Measurements from ENCODE around the gene CNTNAP2. TPM values are rescaled to one million over a fixed set of nuclear protein-coding genes. Genes with fewer than 3 reads are reported as not detected.

CNTNAP2 gene
- polyA plus RNA-seq, 4 donors = 0.54 to 10.1 (median 2.6) TPM

DNA sequence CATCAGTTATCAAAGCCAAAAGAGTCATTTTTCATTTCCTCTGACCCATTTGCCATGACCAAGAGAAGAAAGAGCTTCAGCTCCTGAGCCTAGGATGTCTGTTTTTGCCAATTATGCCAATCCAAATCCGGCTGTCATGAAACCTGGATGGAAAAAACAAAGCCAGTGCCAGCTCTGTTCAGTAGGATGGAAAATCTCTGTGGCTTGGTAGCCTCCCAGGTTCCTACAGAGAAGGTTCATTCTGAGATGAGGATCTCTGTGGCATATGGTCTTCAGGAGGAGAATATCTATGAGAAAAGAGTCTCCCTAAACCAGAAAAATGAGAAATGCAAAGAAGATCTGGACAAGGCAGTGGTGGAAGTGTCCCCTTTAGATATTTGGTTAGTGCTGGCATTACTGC is 475.4 kb downstream of the CNTNAP2 start:
- Histone ChIP-seq H3K27me3 (ENCODE audit: control insufficient read depth in 3 of 3, insufficient read depth in 3 of 3, low read length in 3 of 3) (no peaks in the 10 kb centered on the region), H3K9me3 (ENCODE audit: control insufficient read depth in 2 of 2, insufficient read depth in 1 of 2, low read depth in 1 of 2, low read length in 1 of 2) (peaks cover 0 to 3% of the 10 kb centered on the region in 2 donors), H3K36me3 (ENCODE audit: control insufficient read depth in 3 of 3, insufficient read depth in 2 of 3, low read depth in 1 of 3, low read length in 3 of 3) (no peaks in the 10 kb centered on the region), H3K4me3 (ENCODE audit: low read depth in 1 of 3, low read length in 3 of 3) (no peak overlapping the region), H3K4me1 (ENCODE audit: control insufficient read depth in 3 of 3, insufficient read depth in 2 of 3, low read depth in 1 of 3, low read length in 2 of 3) (no peaks in the 10 kb centered on the region), H3K27ac (ENCODE audit: low read depth in 1 of 3, low read length in 2 of 3) (no peak overlapping the region)
- DNase-seq (no peak), FAIRE-seq (no peak)
- whole genome bisulfite sequencing, 3 donors = 56 to 59% (median 56%) methylated on average over 1 of the region's 1 CpG

DNA sequence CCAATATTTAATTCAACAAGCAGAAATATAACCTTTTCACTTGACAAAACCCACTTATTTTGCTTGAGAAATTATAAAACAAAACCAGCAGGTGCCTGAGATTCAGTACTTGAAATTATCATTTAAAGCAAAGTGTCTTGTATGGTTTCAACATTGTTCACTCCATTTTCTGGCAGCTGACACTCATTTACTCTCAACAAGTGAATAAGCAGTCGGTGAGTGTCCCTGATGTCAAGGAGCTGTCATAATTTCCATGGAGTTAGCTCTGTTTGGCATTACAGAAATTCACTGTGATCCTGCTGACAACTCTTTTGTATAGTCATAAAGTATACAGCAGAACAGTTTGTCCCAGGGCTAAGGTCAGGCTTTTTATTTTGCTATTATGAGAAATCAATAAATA is 490.0 kb downstream of the CNTNAP2 start:
- Histone ChIP-seq H3K4me1 (ENCODE audit: control insufficient read depth in 3 of 3, insufficient read depth in 2 of 3, low read depth in 1 of 3, low read length in 2 of 3) (no peaks in the 10 kb centered on the region), H3K4me3 (ENCODE audit: low read depth in 1 of 3, low read length in 3 of 3) (no peak overlapping the region), H3K36me3 (ENCODE audit: control insufficient read depth in 3 of 3, insufficient read depth in 2 of 3, low read depth in 1 of 3, low read length in 3 of 3) (no peaks in the 10 kb centered on the region), H3K9me3 (ENCODE audit: control insufficient read depth in 2 of 2, insufficient read depth in 1 of 2, low read depth in 1 of 2, low read length in 1 of 2) (no peaks in the 10 kb centered on the region), H3K27ac (ENCODE audit: low read depth in 1 of 3, low read length in 2 of 3) (no peak overlapping the region), H3K27me3 (ENCODE audit: control insufficient read depth in 3 of 3, insufficient read depth in 3 of 3, low read length in 3 of 3) (no peaks in the 10 kb centered on the region)
- DNase-seq = no peak
- FAIRE-seq = no peak
- WGBS, 3 donors = 80 to 93% (median 83%) methylated on average over 1 of the region's 1 CpG

DNA sequence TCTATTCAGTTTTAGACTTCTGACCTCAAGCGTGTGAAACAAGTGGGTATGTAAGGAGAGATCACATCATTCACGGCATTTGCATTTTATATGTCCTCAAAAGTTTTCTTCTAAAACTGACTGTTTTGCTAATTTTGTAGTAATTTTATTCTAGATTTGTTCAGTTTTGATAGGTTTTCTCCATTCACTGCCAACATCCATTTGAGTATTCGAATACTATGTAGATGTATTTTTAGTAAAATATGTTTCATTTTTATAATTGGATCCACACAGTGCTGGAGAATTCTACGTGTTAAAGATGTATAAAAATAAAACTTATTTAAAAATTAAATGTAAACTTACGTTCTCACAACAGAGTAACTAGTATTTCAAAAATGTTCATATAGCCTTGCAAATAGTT is 503.0 kb downstream of the CNTNAP2 start:
- FAIRE-seq (no peak), DNase-seq (no peak)
- Histone ChIP-seq H3K4me3 (ENCODE audit: low read depth in 1 of 3, low read length in 3 of 3) (no peak overlapping the region), H3K27ac (ENCODE audit: low read depth in 1 of 3, low read length in 2 of 3) (no peak overlapping the region), H3K27me3 (ENCODE audit: control insufficient read depth in 3 of 3, insufficient read depth in 3 of 3, low read length in 3 of 3) (no peaks in the 10 kb centered on the region), H3K4me1 (ENCODE audit: control insufficient read depth in 3 of 3, insufficient read depth in 2 of 3, low read depth in 1 of 3, low read length in 2 of 3) (no peaks in the 10 kb centered on the region), H3K9me3 (ENCODE audit: control insufficient read depth in 2 of 2, insufficient read depth in 1 of 2, low read depth in 1 of 2, low read length in 1 of 2) (no peaks in the 10 kb centered on the region), H3K36me3 (ENCODE audit: control insufficient read depth in 3 of 3, insufficient read depth in 2 of 3, low read depth in 1 of 3, low read length in 3 of 3) (no peaks in the 10 kb centered on the region)
- 67 to 77% (median 69%) methylated on average over 5 of the region's 5 CpGs for WGBS, 3 donors

DNA sequence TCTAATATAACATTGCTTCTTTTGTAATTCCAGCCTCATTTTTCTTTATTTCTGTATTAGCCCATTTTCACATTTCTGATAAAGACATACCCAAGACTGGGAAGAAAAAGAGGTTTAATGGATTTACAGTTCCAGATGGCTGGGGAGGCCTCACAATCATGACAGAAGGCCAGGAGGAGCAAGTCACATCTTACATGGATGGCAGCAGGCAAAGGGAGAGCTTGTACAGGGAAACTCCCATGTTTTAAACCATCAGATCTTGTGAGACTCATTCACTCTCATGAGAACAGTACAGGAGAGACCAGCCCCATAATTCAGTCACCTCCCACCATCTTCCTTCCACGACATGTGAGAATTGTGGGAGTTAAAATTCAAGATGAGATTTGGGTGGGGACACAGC is 510.3 kb downstream of the CNTNAP2 start:
- DNase-seq (no peak), FAIRE-seq (no peak)
- no peak overlapping the region for H3K27ac ChIP-seq (ENCODE audit: low read depth in 1 of 3, low read length in 2 of 3)
- no peaks in the 10 kb centered on the region for H3K9me3 ChIP-seq (ENCODE audit: control insufficient read depth in 2 of 2, insufficient read depth in 1 of 2, low read depth in 1 of 2, low read length in 1 of 2)
- H3K27me3 ChIP-seq (ENCODE audit: control insufficient read depth in 3 of 3, insufficient read depth in 3 of 3, low read length in 3 of 3) = no peaks in the 10 kb centered on the region
- 14 to 31% (median 19%) methylated on average over 1 of the region's 1 CpG for WGBS, 3 donors
- no peak overlapping the region for H3K4me3 ChIP-seq (ENCODE audit: low read depth in 1 of 3, low read length in 3 of 3)
- no peaks in the 10 kb centered on the region for H3K36me3 ChIP-seq (ENCODE audit: control insufficient read depth in 3 of 3, insufficient read depth in 2 of 3, low read depth in 1 of 3, low read length in 3 of 3)
- H3K4me1 ChIP-seq (ENCODE audit: control insufficient read depth in 3 of 3, insufficient read depth in 2 of 3, low read depth in 1 of 3, low read length in 2 of 3) = no peaks in the 10 kb centered on the region

DNA sequence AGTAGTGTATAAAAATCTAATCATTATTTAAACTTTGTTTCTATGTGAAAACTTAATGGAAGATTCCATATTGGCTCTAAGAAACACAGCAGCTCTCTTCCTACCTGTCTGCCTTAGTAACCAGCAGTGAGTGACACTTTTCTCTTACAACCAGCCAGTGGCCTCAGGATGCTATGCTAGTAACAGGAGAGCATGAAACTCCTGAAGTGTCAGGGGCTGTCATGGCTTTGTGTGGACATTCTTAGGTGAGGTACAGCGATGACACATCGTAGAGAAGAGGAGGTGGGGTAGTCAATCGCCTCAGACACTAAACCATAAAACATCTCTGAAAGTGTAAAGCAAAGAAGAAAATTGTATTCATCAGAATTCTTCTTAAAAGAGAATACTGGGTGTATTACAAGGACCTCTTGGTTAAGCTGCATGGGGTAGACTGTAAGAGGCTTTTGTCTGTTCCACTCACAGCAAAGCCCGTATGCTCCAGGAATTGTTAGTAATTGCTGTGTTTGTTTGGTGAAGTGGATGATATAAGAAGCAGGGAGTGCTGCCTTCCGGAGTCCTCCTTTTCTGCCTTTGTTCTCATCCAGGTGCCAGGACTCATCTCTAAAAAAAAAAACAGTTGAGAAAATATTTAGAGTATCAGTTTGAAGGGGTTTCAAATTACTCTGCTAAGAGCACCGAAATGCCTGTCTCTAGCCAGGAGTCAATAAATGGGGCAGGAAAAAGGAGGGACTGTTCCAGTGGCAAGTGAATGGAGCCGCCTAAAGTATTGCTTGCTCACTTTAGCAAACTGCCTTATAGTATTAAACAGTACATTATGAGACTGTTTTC is 518.8 kb downstream of the CNTNAP2 start:
- Histone ChIP-seq H3K27me3 (ENCODE audit: control insufficient read depth in 3 of 3, insufficient read depth in 3 of 3, low read length in 3 of 3) (no peaks in the 10 kb centered on the region), H3K36me3 (ENCODE audit: control insufficient read depth in 3 of 3, insufficient read depth in 2 of 3, low read depth in 1 of 3, low read length in 3 of 3) (no peaks in the 10 kb centered on the region), H3K9me3 (ENCODE audit: control insufficient read depth in 2 of 2, insufficient read depth in 1 of 2, low read depth in 1 of 2, low read length in 1 of 2) (no peaks in the 10 kb centered on the region), H3K27ac (ENCODE audit: low read depth in 1 of 3, low read length in 2 of 3) (no peak overlapping the region), H3K4me1 (ENCODE audit: control insufficient read depth in 3 of 3, insufficient read depth in 2 of 3, low read depth in 1 of 3, low read length in 2 of 3) (no peaks in the 10 kb centered on the region), H3K4me3 (ENCODE audit: low read depth in 1 of 3, low read length in 3 of 3) (no peak overlapping the region)
- DNase-seq (no peak), FAIRE-seq (no peak)
- 42 to 61% (median 44%) methylated on average over 7 of the region's 7 CpGs for WGBS, 3 donors

DNA sequence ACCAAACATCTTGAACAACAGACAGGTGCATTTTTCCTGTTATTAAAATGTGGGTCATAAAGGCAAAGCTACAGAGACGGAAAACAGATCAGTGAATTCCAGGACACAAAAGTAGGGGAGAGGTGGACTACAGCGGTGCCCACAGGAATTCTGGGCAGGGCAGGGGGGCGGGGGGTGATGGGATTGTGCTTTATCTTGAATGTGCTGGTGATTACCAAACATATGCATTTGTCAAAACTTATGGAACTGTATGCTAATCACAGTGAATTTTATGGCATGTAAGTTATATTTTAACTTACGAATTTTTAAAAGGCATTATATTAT is 519.4 kb downstream of the CNTNAP2 start:
- Histone ChIP-seq H3K4me1 (ENCODE audit: control insufficient read depth in 3 of 3, insufficient read depth in 2 of 3, low read depth in 1 of 3, low read length in 2 of 3) (no peaks in the 10 kb centered on the region), H3K36me3 (ENCODE audit: control insufficient read depth in 3 of 3, insufficient read depth in 2 of 3, low read depth in 1 of 3, low read length in 3 of 3) (no peaks in the 10 kb centered on the region), H3K27ac (ENCODE audit: low read depth in 1 of 3, low read length in 2 of 3) (no peak overlapping the region), H3K4me3 (ENCODE audit: low read depth in 1 of 3, low read length in 3 of 3) (no peak overlapping the region), H3K9me3 (ENCODE audit: control insufficient read depth in 2 of 2, insufficient read depth in 1 of 2, low read depth in 1 of 2, low read length in 1 of 2) (no peaks in the 10 kb centered on the region), H3K27me3 (ENCODE audit: control insufficient read depth in 3 of 3, insufficient read depth in 3 of 3, low read length in 3 of 3) (no peaks in the 10 kb centered on the region)
- no peak for FAIRE-seq
- 26 to 36% (median 34%) methylated on average over 4 of the region's 4 CpGs for WGBS, 3 donors
- DNase-seq = no peak

DNA sequence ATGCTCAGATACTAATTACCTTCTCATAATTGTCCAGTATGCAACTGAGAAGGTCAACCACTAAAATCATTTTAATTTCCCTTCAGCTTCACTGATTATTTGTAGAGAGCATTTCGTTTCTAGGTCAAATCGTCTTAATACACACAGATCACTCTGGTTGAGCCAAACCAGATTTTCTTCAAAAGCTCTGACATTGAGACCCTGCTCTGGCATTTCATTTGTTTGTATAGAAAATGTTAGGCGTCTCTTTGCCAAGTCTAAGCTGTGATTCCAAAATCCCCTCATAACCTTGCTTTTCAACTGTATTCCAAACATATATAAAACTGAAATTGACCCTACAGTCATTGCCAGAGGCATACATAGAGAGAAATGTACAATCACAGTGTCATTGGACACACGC is 520.0 kb downstream of the CNTNAP2 start:
- Histone ChIP-seq H3K27ac (ENCODE audit: low read depth in 1 of 3, low read length in 2 of 3) (no peak overlapping the region), H3K4me3 (ENCODE audit: low read depth in 1 of 3, low read length in 3 of 3) (no peak overlapping the region), H3K9me3 (ENCODE audit: control insufficient read depth in 2 of 2, insufficient read depth in 1 of 2, low read depth in 1 of 2, low read length in 1 of 2) (no peaks in the 10 kb centered on the region), H3K4me1 (ENCODE audit: control insufficient read depth in 3 of 3, insufficient read depth in 2 of 3, low read depth in 1 of 3, low read length in 2 of 3) (no peaks in the 10 kb centered on the region), H3K27me3 (ENCODE audit: control insufficient read depth in 3 of 3, insufficient read depth in 3 of 3, low read length in 3 of 3) (no peaks in the 10 kb centered on the region), H3K36me3 (ENCODE audit: control insufficient read depth in 3 of 3, insufficient read depth in 2 of 3, low read depth in 1 of 3, low read length in 3 of 3) (no peaks in the 10 kb centered on the region)
- DNase-seq (no peak), FAIRE-seq (no peak)
- WGBS, 3 donors = 47 to 53% (median 50%) methylated on average over 4 of the region's 4 CpGs

DNA sequence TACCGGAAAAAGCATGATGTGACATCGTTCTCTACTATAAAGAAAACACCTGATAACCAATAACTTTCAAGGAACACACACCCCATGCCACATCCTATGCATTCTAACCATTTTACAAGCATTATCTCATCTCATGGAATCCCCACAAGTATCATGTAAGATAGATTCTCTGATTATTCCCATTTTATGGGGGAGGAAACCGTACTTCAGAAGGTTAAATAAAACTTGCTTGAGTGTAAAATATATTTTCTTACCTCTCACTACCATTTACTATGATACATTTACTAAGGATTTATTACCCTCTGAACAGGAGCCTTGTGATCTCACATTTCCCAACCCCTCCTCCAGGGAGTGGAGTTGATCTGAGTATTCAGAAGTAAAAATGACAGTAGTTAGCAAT is 522.7 kb downstream of the CNTNAP2 start:
- no peaks in the 10 kb centered on the region for H3K4me1 ChIP-seq (ENCODE audit: control insufficient read depth in 3 of 3, insufficient read depth in 2 of 3, low read depth in 1 of 3, low read length in 2 of 3)
- no peaks in the 10 kb centered on the region for H3K27me3 ChIP-seq (ENCODE audit: control insufficient read depth in 3 of 3, insufficient read depth in 3 of 3, low read length in 3 of 3)
- no peaks in the 10 kb centered on the region for H3K36me3 ChIP-seq (ENCODE audit: control insufficient read depth in 3 of 3, insufficient read depth in 2 of 3, low read depth in 1 of 3, low read length in 3 of 3)
- no peak for FAIRE-seq
- H3K27ac ChIP-seq (ENCODE audit: low read depth in 1 of 3, low read length in 2 of 3) = no peak overlapping the region
- H3K4me3 ChIP-seq (ENCODE audit: low read depth in 1 of 3, low read length in 3 of 3) = no peak overlapping the region
- H3K9me3 ChIP-seq (ENCODE audit: control insufficient read depth in 2 of 2, insufficient read depth in 1 of 2, low read depth in 1 of 2, low read length in 1 of 2) = no peaks in the 10 kb centered on the region
- no peak for DNase-seq
- WGBS, 3 donors = 88 to 96% (median 92%) methylated on average over 3 of the region's 3 CpGs

DNA sequence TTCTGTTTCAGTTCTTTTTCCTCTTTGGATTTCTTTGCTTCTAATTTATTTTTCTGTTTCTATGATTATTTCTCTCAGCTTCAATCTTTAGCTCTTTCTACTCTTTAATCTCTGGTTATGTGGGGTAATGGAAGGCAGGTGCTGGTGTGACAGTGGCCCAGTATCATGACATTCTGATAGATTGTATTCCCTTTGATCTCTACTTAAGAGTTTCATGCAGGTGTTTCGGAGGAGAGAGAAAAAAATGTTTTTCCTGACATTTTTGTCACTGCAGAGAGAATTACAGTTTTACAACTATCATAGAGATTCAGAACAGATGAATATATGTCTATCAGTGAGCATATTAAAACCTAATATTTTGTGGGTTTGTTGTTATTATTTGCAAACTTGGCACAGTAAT is 524.9 kb downstream of the CNTNAP2 start:
- no peaks in the 10 kb centered on the region for H3K9me3 ChIP-seq (ENCODE audit: control insufficient read depth in 2 of 2, insufficient read depth in 1 of 2, low read depth in 1 of 2, low read length in 1 of 2)
- DNase-seq (no peak), FAIRE-seq (no peak)
- 46 to 73% (median 50%) methylated on average over 1 of the region's 1 CpG for WGBS, 3 donors
- H3K27me3 ChIP-seq (ENCODE audit: control insufficient read depth in 3 of 3, insufficient read depth in 3 of 3, low read length in 3 of 3) = no peaks in the 10 kb centered on the region
- H3K36me3 ChIP-seq (ENCODE audit: control insufficient read depth in 3 of 3, insufficient read depth in 2 of 3, low read depth in 1 of 3, low read length in 3 of 3) = no peaks in the 10 kb centered on the region
- H3K4me1 ChIP-seq (ENCODE audit: control insufficient read depth in 3 of 3, insufficient read depth in 2 of 3, low read depth in 1 of 3, low read length in 2 of 3) = no peaks in the 10 kb centered on the region
- H3K27ac ChIP-seq (ENCODE audit: low read depth in 1 of 3, low read length in 2 of 3) = no peak overlapping the region
- no peak overlapping the region for H3K4me3 ChIP-seq (ENCODE audit: low read depth in 1 of 3, low read length in 3 of 3)

Measured in small intestine (tissue), 7 donors.